GM12865 (cell line): ENCODE data around the gene HMGCL.

ENCODE experiments used
- DNase-seq: peaks from one replicate; pipeline ENCODE4 v3.0.0; 2010; ENCODE audit warnings: low read depth
- H3K4me3 ChIP-seq: 2 replicates; pipeline ENCODE4 v1.5.1; 2011; ENCODE audit warnings: mild to moderate bottlenecking, low read depth, low read length, control low read depth
- CTCF ChIP-seq: IDR thresholded peaks from 2 replicates; pipeline ENCODE4 v1.5.1; 2011; ENCODE audit warnings: low read length, control low read depth, low read depth, inconsistent platforms; ENCODE audit not compliant: insufficient read depth; ENCODE audit errors: missing control alignments

The HMGCL gene

DNA sequence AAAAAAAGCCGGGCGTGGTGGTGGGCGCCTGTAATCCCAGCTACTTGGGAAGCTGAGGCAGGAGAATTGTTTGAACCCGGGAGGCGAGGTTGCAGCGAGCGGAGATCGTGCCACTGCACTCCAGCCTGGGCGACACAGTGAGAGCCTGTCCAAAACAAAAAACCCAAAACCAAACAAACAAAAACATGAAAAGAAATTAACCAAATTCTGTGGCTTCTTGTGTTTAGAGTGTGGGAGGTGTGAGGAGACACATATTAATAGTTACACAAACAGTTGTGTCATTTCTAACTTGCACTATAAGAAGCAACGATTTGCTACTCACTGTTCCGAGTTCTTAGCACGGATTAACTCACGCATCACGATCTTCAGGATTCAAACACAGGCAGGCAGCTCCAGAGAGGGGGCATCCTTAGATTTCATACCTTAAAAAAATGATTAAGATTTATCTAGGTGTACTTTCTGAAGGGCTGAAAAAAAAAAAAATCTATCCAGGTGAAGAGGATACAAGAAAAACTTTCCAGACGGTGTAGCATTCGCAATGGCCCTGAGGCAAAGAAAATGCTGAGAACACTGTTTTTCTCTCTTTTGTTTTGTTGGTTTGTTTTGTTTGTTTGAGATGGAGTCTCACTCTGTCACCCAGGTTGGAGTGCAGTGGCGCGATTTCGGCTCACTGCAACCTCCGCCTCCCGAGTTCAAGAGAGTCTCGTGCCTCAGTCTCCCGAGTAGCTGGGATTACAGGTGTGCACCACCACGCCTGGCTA is 713 bp upstream of the HMGCL start:
- no peak for TF ChIP-seq CTCF
- peak; percentile 65 for DNase-seq
- H3K4me3 ChIP-seq: peak overlapping the region; percentile 96

DNA sequence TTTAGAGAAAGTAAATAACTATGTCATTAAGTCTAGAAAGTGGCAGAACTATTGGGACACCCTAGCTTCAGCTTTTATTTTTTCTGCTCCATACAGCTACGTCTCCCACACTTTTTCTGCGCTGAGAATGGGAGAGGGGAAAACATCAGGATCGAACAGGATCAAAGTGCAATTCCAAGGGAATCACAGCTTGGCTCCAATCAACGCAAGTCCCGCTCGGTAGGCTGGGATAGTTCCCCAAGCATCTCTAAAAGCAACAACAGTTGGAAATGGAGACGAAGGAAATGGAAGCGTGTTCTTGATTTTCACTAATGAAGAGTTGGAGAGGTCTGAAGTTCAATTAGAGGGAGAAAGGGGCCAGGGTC is 536 bp downstream of the HMGCL start:
- no peak for TF ChIP-seq CTCF
- peak overlapping the region; percentile 96 for H3K4me3 ChIP-seq
- no peak for DNase-seq

- DNase-seq: no peak
- TF ChIP-seq CTCF: no peak
- H3K4me3 ChIP-seq: peak overlapping the region; percentile 96; the same call in 1 of the 2 replicates
Measured at GRCh38 chr1:23823767-23824166, 1.5 kb downstream of the HMGCL start.

DNA sequence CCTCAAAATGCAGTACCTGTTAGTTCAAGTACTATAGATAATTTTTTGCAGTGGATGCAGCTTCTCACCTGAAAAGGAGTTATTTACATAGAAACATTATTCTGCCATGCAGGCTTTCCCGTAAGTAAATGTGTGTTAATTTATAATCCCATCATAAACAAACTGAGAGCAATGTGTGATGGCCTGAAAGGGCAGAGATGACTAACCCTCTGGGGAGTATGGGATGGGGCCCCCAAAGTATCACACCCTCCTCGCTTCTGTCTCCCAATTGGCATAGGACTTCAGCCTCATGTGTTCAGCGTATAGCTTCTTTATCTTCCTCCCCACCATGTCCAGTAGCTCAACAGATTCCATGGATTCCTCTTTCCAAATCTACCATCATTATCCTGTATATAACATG is 7.6 kb downstream of the HMGCL start:
- no peak for TF ChIP-seq CTCF
- H3K4me3 ChIP-seq: no peak overlapping the region
- no peak for DNase-seq

GRCh38 chr1:23816906-23817305 is 8.3 kb downstream of the HMGCL start:
- TF ChIP-seq CTCF: no peak
- no peak for DNase-seq
- H3K4me3 ChIP-seq: no peak overlapping the region

DNA sequence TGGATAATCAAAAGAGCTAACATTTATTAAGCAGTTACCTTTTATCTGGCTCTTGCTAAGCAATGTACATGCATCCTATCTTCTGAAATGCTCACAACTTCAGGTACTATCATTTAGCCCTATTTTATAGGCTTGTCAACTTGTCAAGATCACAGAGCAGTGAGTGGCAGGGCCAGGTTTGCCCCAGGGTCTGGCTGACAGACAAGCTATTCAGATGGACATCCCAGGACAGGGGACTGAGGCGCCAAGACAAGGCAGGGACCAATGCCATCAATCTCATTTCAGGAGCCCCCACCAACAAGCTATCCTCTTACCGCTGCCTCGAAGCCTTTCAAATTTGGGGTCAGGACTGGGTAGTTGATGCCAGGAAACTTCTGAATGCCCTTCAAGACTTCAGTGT is 8.9 kb downstream of the HMGCL start:
- no peak for TF ChIP-seq CTCF
- no peak overlapping the region for H3K4me3 ChIP-seq
- DNase-seq: no peak

- no peak for TF ChIP-seq CTCF
- no peak for DNase-seq
- no peak overlapping the region for H3K4me3 ChIP-seq
Measured at GRCh38 chr1:23814016-23814415, 11.2 kb downstream of the HMGCL start.
